SK-N-MC (cell line): ENCODE results near the gene ACO2.

Experiments used
- EZH2 ChIP-seq: fragments of 200-600 bp; sonication (generic); IDR thresholded peaks from one replicate; pipeline ENCODE4 v1.6.1; 2017; ENCODE audit warnings: antibody characterized with exemption
- POLR2AphosphoS5 ChIP-seq: IDR thresholded peaks from 2 replicates; pipeline ENCODE4 v1.6.1; 2012; ENCODE audit warnings: mild to moderate bottlenecking, low read depth, low read length, borderline replicate concordance

GRCh38 chr22:41504816-41505215 lies 35.9 kb downstream of the ACO2 start:
- TF ChIP-seq POLR2AphosphoS5 (no peak), EZH2 (no peak)
